ENCODE data around the gene CEACAM6.
A peak's percentile ranks its signal among the peaks of the same experiment; 100 is the strongest.

Gene CEACAM6

GRCh38 chr19:41821003-41821735, 65.8 kb downstream of the CEACAM6 start:
- POLR2A ChIA-PET: no interaction called here
- CTCF ChIA-PET: interaction anchor here (0.8 to 11.1 kb wide), 14 partner anchors 8 to 617 kb away, joined by 3 to 153 read pairs (median 6); no protein-coding TSS in a partner anchor
- peak; percentile 59 for TF ChIP-seq CTCF (IDR thresholded peaks at IDR 0.05; ENCODE audit: control extremely low read depth, extremely low read depth, low read depth, missing control alignments)
- peak; percentile 83 for DNase-seq (ENCODE audit: extremely low spot score)

Data from GM10248 (cell line).